Measurements from ENCODE around the gene MAPRE3.

The MAPRE3 gene

GRCh38 chr2:26950246-26950645 lies 20.2 kb upstream of the MAPRE3 start:
- DNase-seq (ENCODE audit: low read depth), result no peak
- H3K4me3 ChIP-seq (ENCODE audit: low read length), result no peak overlapping the region
- TF ChIP-seq CTCF (conservative IDR thresholded peaks at IDR 0.05; ENCODE audit: low read length), result no peak

GRCh38 chr2:26951236-26951635 lies 19.2 kb upstream of the MAPRE3 start:
- DNase-seq (ENCODE audit: low read depth), result no peak
- no peak for TF ChIP-seq CTCF (conservative IDR thresholded peaks at IDR 0.05; ENCODE audit: low read length)
- H3K4me3 ChIP-seq (ENCODE audit: low read length), result no peak overlapping the region

- no peak for TF ChIP-seq CTCF (conservative IDR thresholded peaks at IDR 0.05; ENCODE audit: low read length)
- no peak overlapping the region for H3K4me3 ChIP-seq (ENCODE audit: low read length)
- DNase-seq (ENCODE audit: low read depth), result no peak
Measured at GRCh38 chr2:26952374-26952773, 18.1 kb upstream of the MAPRE3 start.

- DNase-seq (ENCODE audit: low read depth), result no peak
- TF ChIP-seq CTCF (conservative IDR thresholded peaks at IDR 0.05; ENCODE audit: low read length), result no peak
- no peak overlapping the region for H3K4me3 ChIP-seq (ENCODE audit: low read length)
Measured at GRCh38 chr2:26954135-26954534, 16.3 kb upstream of the MAPRE3 start.

GRCh38 chr2:26957041-26957440 lies 13.4 kb upstream of the MAPRE3 start:
- DNase-seq (ENCODE audit: low read depth), result no peak
- no peak for TF ChIP-seq CTCF (conservative IDR thresholded peaks at IDR 0.05; ENCODE audit: low read length)
- no peak overlapping the region for H3K4me3 ChIP-seq (ENCODE audit: low read length)

- no peak for DNase-seq (ENCODE audit: low read depth)
- no peak for TF ChIP-seq CTCF (conservative IDR thresholded peaks at IDR 0.05; ENCODE audit: low read length)
- H3K4me3 ChIP-seq (ENCODE audit: low read length), result no peak overlapping the region
Measured at GRCh38 chr2:26957534-26957933, 12.9 kb upstream of the MAPRE3 start.

- DNase-seq (ENCODE audit: low read depth), result no peak
- H3K4me3 ChIP-seq (ENCODE audit: low read length), result no peak overlapping the region
- TF ChIP-seq CTCF (conservative IDR thresholded peaks at IDR 0.05; ENCODE audit: low read length), result no peak
Measured at GRCh38 chr2:26959331-26959730, 11.1 kb upstream of the MAPRE3 start.

All from AG10803 (cell line).